Breast epithelium (tissue), 4 donors: Measurements from ENCODE around the gene MYO1A. TPM values are rescaled to one million over a fixed set of nuclear protein-coding genes. Genes with fewer than 3 reads are reported as not detected.
A peak's percentile ranks its signal among the peaks of the same experiment; 100 is the strongest.

Experiments used
- DNase-seq, 2 donors: peaks; one replicate each; pipeline ENCODE4 v3.0.0-alpha.2; 2019; ENCODE audit warnings: low spot score in 2 of 2
- H3K27ac ChIP-seq, 2 donors: fragments of 200-600 bp; sonication (generic) in 1 of 2; one replicate each; pipeline ENCODE4 v1.5.1; 2016 to 2019; ENCODE audit warnings: mild to moderate bottlenecking in 1 of 2
- H3K27me3 ChIP-seq, 2 donors: fragments of 200-600 bp; sonication (generic) in 1 of 2; one replicate each; pipeline versions ENCODE4 v1.5.1 to v1.6.0; 2017 to 2019; ENCODE audit warnings: control low read depth in 1 of 2, mild to moderate bottlenecking in 1 of 2
- H3K36me3 ChIP-seq: fragments of 200-600 bp; one replicate; pipeline ENCODE4 v1.5.1; 2019
- H3K4me1 ChIP-seq, 2 donors: fragments of 200-600 bp; sonication (generic); one replicate each; pipeline ENCODE4 v1.5.1; 2016 to 2019; ENCODE audit warnings: control low read depth in 1 of 2
- H3K4me3 ChIP-seq, 3 donors: fragments of 200-600 bp; sonication (generic); 1 replicate in 2 of 3; 2 replicates in 1 of 3; pipeline ENCODE4 v1.5.1; 2016 to 2019; ENCODE audit warnings: mild to moderate bottlenecking in 3 of 3, moderate library complexity in 2 of 3
- H3K9me3 ChIP-seq, 2 donors: fragments of 200-600 bp; sonication (generic) in 1 of 2; one replicate each; pipeline ENCODE4 v1.5.1; 2016 to 2019; ENCODE audit warnings: control low read depth in 1 of 2
- CTCF ChIP-seq, 3 donors: fragments of 450-650 bp; IDR thresholded peaks; one replicate each; pipeline ENCODE4 v1.5.1; 2016 to 2017; ENCODE audit warnings: antibody characterized with exemption in 3 of 3, mild to moderate bottlenecking in 3 of 3, moderate library complexity in 3 of 3
- POLR2A ChIP-seq: fragments of 450-650 bp; IDR thresholded peaks from one replicate; pipeline ENCODE4 v1.6.1; 2016; ENCODE audit warnings: antibody characterized with exemption, mild to moderate bottlenecking, moderate library complexity
- POLR2AphosphoS5 ChIP-seq, 3 donors: sonication (generic); formaldehyde crosslinking; IDR thresholded peaks; one replicate each; pipeline ENCODE4 v1.6.1; 2017; ENCODE audit warnings: antibody characterized with exemption in 3 of 3
- intact Hi-C: fragments of 100-400 bp; cut with DNase I; formaldehyde crosslinking; loops from one replicate; pipeline ENCODE4 v1.15.1; 2023; ENCODE audit warnings: low total_unique reads
- total RNA-seq, 3 donors: library from RNA; depleted of rRNA; stranded (reverse); fragments of >200 nt; gene quantifications; one replicate each; pipeline ENCODE4 v1.1.0, GENCODE V29; 2016

Gene MYO1A
- total RNA-seq, 3 donors from 2014 or later, result 0.15 to 2.2 (median 0.98) TPM

GRCh38 chr12:57092876-57093414 lies 43.0 kb upstream of the MYO1A start:
- TF ChIP-seq CTCF (IDR thresholded peaks at IDR 0.05), result no peak
- no peak for TF ChIP-seq POLR2A
- TF ChIP-seq POLR2AphosphoS5 (IDR thresholded peaks at IDR 0.05), result no peak
- Histone ChIP-seq H3K9me3 (no peaks in the 10 kb centered on the region), H3K27ac (peak overlapping the region; percentile 84 to 100), H3K4me1 (peaks cover 6 to 18% of the 10 kb centered on the region in 2 donors), H3K27me3 (no peaks in the 10 kb centered on the region), H3K36me3 (no peaks in the 10 kb centered on the region), H3K4me3 (peak overlapping the region in 1 of 3 donors; percentile 93)
- DNase-seq, result no peak
- intact Hi-C loops, result no loop called here

- TF ChIP-seq POLR2A, result no peak
- TF ChIP-seq CTCF (IDR thresholded peaks at IDR 0.05), result no peak
- no peak for TF ChIP-seq POLR2AphosphoS5 (IDR thresholded peaks at IDR 0.05)
- intact Hi-C loops, result no loop called here
- Histone ChIP-seq H3K4me1 (peaks cover 6 to 18% of the 10 kb centered on the region in 2 donors), H3K9me3 (no peaks in the 10 kb centered on the region), H3K4me3 (peak overlapping the region in 1 of 3 donors; percentile 93), H3K27me3 (no peaks in the 10 kb centered on the region), H3K36me3 (no peaks in the 10 kb centered on the region), H3K27ac (peak overlapping the region; percentile 84 to 100)
- no peak for DNase-seq
Measured at GRCh38 chr12:57092529-57092862, 42.6 kb upstream of the MYO1A start.

- Histone ChIP-seq H3K27me3 (no peaks in the 10 kb centered on the region), H3K4me1 (peaks cover 6 to 18% of the 10 kb centered on the region in 2 donors), H3K36me3 (no peaks in the 10 kb centered on the region), H3K4me3 (peak overlapping the region in 2 of 3 donors; percentile 67 to 93), H3K27ac (peak overlapping the region; percentile 84 to 100), H3K9me3 (no peaks in the 10 kb centered on the region)
- TF ChIP-seq CTCF (IDR thresholded peaks at IDR 0.05) (no peak), POLR2AphosphoS5 (IDR thresholded peaks at IDR 0.05) (no peak), POLR2A (no peak)
- intact Hi-C loops, result no loop called here
- no peak for DNase-seq
Measured at GRCh38 chr12:57091638-57092528, 42.0 kb upstream of the MYO1A start.

- H3K4me1 ChIP-seq, result peaks cover 7 to 19% of the 10 kb centered on the region in 2 donors
- peak overlapping the region; percentile 67 to 93 (median 86) for H3K4me3 ChIP-seq
- DNase-seq, result no peak
- peak overlapping the region; percentile 84 to 100 for H3K27ac ChIP-seq
- no peaks in the 10 kb centered on the region for H3K27me3 ChIP-seq
- TF ChIP-seq POLR2A (no peak), CTCF (IDR thresholded peaks at IDR 0.05) (no peak), POLR2AphosphoS5 (IDR thresholded peaks at IDR 0.05) (no peak)
- H3K9me3 ChIP-seq, result no peaks in the 10 kb centered on the region
- intact Hi-C loops, result no loop called here
- H3K36me3 ChIP-seq, result no peaks in the 10 kb centered on the region
Measured at GRCh38 chr12:57090924-57091637, 41.2 kb upstream of the MYO1A start.

- H3K36me3 ChIP-seq, result no peaks in the 10 kb centered on the region
- H3K9me3 ChIP-seq, result no peaks in the 10 kb centered on the region
- H3K4me3 ChIP-seq, result peak overlapping the region; percentile 67 to 93 (median 86)
- no peak for TF ChIP-seq POLR2A
- TF ChIP-seq CTCF (IDR thresholded peaks at IDR 0.05), result no peak
- no peak for TF ChIP-seq POLR2AphosphoS5 (IDR thresholded peaks at IDR 0.05)
- H3K27ac ChIP-seq, result peak overlapping the region; percentile 99 to 100
- no peak for DNase-seq
- H3K27me3 ChIP-seq, result no peaks in the 10 kb centered on the region
- peaks cover 13 to 25% of the 10 kb centered on the region in 2 donors for H3K4me1 ChIP-seq
- intact Hi-C loops, result no loop called here
Measured at GRCh38 chr12:57090490-57090889, 40.6 kb upstream of the MYO1A start.
